Stimulated activated CD4-positive, alpha-beta T cell treated with anti-CD3 and anti-CD28 coated beads, Interleukin-15, amount 100 ng/mL, for 48 hours (primary cell): Measurements from ENCODE around the gene TBC1D19.
"Not testable (repeated sequence)": the region's sequence is repeated elsewhere in the genome, so short reads cannot be mapped to it uniquely, and the experiment has no call there.

Source experiments
- DNase-seq, 2 donors: peaks; one replicate each; pipeline ENCODE4 v3.0.0-alpha.2; 2020; ENCODE audit warnings: low read depth in 2 of 2

Gene TBC1D19, protein sequence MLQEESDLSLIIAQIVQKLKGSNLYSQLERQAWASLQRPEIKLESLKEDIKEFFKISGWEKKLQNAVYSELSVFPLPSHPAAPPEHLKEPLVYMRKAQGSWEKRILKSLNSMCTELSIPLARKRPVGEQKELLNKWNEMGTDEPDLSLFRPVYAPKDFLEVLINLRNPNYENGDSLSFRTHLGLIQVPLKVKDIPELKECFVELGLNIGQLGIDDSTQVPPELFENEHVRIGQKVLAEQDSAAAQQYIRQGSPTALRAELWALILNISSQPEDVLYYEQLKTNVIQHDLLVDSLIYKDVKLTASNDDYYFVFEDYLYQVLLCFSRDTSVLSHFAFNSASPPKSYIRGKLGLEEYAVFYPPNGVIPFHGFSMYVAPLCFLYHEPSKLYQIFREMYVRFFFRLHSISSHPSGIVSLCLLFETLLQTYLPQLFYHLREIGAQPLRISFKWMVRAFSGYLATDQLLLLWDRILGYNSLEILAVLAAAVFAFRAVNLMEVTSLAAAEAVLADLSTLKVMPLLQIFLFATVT

DNA sequence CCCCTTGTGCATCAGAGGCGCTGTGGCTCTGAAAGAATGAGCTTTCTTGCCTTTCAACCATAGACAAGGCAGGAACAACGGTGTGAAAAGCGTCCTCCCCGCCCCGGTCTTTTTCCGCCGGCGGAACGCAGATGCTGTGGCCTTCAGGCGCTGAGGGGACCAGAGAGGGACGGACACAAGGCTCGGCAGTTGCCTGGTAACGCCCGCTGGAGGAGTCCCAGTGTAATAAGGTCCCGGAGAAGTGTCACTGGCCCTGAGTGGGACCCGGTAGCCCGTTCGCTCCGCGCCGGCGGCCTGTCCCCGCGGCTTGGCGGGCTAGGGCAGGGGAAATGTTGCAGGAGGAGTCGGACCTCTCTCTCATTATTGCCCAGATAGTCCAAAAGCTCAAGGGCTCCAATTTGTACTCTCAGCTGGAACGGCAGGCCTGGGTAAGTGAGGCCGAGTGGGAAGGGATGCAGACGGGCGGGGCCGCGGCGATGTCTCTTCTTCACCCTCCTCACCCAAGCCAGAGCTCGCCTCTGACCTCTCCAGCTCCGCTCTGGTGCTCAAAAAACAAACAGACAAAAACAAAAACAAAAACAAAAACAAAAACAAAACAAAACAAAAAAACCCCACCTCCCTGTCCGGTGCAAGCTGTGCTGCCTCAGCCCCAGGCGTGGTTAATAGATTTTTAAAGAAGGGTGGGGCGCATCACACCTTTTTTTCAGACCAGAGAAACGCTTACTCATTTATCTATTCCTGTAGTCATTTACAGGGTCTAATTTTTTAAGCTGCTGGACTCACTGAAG is at the start of gene TBC1D19:
Gene TBC1D19 (plus strand): TSS at position 220 of the 788 bp plus-strand sequence. CDS start 110 bp downstream, at position 330.
- peak; percentile 83 to 84 for DNase-seq

DNA sequence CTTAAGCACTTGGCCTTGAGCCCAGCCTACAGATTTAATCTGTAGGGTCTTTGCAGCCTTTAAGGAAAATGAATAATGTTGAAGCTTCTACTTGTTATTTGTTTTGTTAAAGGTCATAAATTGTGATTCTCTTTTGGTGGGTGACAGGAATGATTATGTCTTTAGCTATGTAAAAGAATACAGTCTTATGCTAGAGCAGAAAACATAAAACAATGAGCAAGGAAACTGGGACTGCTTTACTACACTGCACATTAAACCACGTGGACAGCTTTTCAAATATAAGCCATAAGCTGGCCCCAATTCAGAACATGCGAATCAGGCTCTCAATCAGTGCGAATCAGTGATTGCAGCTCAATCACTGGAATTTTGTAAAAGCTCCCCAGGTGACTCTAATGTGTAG is 40.9 kb upstream of the TBC1D19 start:
- no peak for DNase-seq

DNA sequence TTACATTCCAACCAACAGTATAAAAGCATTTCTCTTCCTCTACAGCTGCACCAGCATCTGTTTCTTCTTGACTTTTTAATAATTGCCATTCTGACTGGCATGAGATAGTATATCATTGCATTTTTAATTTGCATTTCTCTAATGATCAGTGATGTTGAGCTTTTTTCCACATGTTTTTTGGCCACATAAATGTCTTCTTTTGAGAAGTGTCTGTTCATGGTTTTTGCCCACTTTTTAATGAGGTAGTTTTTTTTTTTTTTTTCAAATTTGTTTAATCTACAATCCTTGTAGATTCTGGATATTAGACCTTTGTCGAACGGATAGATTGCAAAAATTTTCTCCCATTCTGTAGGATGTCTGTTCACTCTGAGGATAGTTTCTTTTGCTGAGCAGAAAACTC is 39.5 kb upstream of the TBC1D19 start:
- DNase-seq, result no peak

DNA sequence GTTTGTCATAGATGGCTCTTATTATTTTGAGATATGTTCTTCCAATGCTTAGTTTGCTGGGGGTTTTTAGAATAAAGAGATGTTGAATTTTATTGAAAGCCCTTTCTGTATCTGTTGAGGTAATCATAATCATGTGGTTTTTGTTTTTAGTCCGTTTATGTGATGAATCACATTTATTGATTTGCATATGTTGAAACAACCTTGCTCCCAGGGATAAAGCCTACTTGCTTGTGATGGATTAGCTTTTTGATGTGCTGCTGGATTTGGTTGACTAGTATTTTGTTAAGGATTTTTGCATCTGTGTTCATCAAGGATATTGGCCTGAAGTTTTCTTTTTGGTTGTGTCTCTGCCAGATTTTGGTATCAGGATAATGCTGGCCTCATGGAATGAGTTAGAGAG is 35.5 kb upstream of the TBC1D19 start:
- not testable (repeated sequence) for DNase-seq

DNA sequence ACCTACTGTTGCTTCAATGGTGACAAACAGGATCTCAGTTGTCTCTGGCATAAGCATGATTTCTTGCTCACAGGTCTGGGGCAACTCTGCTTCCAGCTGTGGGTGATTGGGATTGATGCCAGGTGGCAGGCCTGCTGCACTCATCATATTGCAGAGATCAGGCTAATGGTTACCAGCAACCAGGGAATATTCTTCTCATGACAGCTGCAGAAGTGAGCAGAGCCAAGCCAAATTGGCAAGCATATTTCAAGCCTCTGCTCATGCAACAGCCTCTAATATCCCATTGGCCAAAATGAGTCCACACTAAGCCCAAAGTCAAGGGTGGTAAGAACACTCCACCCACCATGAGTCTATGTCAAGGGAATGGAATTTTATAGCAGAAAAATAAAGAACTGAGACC is 26.7 kb upstream of the TBC1D19 start:
- DNase-seq, result no peak

DNA sequence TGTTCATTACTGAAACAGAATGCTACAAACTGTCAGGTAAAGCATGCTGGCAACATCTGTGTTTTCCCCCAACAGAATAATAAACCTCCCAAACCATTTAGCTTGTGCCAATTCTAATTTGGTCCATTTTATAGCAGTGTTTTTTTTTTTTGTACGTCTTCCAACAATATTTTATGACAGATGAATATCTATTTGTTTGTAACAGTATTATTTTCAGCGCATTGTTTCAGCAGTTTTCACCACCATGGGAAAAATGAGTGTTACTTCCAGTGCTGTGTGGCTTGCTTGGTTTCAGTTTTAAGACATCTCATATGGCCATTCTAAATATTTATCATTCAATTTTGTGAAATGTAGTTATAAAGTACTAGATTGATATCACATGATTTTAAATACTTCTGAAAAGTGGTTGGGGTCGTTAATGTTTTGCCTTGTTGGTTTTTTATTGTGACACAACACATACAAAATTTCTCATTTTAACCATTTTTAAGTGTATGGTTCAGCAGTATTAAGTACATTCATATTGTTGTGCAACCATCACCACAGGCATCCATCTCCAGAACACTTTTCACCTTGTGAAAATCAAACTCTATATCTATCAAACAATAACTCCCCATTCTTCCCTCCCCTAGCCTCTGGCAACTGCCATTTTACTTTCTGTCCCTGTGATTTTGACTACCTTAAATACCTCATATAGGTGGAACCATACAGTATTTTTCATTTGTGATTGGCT is 25.6 kb upstream of the TBC1D19 start:
- DNase-seq, result no peak

DNA sequence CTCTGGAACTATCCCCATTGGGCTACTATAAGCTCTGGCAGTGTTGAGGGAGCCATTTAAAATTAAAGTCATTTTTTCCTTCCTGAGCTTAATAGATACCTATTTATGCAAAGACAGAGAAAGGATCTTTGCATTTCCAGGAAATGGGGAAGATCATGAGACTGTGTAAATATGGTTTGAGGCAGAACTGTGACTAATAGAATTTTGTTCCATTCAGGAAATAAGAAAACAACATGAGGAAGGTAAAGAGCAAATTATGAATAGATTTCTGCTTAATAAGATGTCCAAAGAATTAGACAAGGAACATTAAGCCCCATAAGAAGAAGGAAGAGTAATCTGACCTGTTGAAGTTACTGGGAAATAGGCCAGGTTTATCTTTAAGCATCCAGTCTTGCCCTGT is 17.8 kb upstream of the TBC1D19 start:
- DNase-seq, result no peak

DNA sequence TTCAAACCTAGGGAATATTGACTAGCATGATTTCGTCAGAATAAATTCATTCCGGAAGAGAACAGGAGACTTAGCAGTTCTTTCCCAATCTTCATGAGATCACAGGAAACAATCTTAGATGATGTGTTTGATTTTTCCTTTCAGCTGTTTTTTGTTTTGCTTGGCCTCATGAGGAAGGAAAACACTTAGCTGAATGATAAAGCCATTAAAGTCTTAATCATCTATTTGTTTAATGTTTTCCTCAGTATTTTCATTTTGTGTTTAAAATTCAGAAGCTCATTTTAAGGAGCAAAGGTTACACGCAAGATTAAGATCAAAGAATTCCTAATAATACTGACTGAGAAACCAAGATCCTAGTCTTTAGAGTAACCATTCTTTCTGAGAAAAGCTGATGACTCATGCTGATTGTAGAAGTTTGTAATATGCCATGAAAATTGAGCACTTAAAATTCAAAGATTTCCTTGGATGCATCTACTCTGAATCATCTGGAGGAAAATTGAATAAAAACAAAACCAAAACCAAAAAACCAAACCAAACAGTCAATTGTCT is 15.4 kb upstream of the TBC1D19 start:
- no peak for DNase-seq

DNA sequence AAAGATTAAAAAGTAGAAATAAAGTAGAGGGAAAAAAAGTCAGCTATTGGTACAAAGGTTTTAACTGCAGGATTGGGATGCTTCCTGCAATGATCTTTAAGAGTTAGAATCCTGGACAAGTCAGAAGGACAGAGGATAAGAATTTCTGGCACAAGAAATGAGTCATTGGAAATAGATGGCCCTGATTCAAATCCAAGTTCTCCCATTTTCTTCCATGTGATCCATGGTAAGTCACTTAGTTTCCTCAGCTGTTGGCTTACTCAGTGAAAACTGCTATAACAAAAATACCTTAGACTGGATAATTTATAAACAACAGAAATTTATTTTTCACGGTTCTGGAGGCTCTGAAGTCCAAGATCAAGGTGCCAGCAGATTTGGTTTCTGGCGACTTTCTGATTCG is 13.3 kb upstream of the TBC1D19 start:
- no peak for DNase-seq

DNA sequence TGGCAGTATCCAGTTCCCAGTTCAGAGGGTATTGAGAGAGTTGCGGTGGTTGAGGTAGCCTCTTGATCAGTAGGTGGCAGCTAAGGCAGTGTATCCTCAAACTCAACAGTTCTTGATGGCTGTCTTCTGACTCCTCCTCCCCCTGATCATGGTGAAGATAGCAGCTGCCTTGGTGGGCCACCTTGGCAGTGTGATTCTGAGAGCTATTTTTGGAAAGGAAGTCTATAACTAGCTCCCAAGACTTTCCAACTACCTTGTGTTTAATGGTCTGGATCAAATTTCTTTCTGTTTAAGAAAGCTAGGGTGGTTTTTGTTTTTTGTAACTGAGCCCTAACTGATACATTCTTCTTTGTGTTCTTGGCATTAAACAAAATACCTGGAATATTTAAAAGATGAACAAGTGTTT is 10.5 kb upstream of the TBC1D19 start:
- DNase-seq, result no peak

DNA sequence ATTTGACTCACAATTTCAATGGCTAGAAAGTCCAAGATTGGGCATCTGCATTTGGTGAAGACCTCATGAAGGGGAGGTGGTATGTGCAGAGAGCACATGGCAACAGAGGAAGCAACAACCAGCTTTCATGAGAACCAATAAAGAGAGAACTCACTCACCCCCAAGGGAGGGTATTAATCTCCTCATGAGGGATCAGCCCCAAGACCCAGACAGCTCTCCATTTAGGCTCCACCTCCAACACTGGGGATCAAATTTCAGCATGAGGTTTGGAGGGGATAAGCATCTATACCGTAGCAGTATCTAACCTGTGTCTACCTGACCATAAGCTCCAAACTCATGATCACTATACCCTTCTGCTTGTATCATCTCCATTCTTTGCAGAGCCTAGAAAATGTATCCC is 9.3 kb upstream of the TBC1D19 start:
- DNase-seq, result no peak

DNA sequence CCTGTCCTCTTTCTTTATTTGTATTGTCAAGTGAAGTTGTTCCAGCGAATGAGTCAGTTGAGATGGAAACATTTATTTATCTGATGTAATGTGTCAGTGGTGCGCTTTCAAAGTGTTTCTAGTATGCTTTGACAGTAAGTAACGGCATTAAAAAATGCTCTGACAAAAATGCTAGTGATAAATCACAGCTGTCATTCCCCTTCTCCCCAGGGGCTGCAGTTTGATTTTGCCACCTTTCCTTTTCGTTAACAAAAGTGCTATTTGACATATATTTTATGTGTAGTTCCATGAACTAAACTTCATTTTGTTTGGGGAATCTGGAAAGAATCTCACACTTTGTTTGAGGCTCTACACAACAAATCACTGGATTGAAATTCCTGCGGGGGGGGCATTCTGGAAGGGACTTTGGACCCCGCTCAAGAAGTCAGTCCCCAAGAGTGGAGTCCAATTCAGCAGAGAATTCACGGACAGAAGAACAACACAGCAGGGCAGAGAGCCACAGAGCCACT is 7.6 kb upstream of the TBC1D19 start:
- DNase-seq, result no peak

DNA sequence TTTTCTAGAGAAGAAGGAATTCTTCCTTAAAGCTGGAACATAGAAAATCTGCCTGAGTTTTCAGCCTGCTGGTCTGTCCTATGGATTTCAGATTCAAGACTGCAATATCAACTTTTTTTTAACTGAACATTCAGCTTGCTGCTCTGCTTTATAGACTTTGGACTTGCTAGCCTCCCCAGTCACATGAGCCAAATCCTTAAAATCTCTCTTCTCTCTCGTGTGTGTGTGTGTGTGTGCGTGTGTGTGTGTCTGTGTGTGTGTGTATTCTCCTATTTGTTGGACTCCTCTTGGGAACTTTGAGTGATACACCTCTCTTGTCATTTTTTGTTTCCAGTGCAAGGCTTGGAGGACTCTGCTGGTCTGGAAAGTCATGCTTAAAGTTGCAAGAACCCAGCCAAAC is 6.8 kb upstream of the TBC1D19 start:
- DNase-seq, result no peak

DNA sequence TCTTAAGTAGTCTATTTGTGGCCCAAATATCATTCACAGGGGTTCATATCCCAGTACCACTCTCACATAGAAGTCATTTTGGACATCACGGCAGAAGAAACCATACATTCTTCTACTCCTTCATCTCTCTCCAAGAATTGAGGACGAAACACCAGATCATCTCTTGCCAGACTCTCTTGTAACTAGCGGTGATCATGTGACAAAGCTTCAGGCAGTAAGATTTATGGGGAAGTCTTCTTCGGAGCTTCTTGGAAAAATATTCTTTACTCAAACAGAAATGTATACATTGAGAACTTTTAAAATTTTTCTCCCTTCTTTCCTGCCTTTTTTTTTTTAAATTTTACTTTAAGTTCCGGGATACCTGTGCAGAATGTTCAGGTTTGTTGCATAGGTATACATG is 4.7 kb upstream of the TBC1D19 start:
- no peak for DNase-seq

DNA sequence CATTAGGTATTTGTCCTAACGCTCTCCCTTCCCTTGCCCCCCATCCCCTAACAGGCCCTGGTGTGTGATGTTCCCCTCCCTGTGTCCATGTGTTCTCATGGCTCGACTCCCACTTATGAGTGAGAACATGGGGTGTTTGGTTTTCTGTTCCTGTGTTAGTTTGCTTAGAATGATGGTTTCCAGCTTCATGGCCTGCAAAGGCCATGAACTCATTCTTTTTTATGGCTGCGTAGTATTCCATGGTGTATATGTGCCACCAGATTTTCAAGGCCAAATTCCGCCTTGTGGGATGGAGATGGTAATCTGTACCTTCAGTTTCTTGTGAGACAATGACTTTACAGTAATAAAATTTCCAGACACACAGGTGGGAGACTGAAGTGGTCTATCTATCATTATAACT is 2.5 kb upstream of the TBC1D19 start:
- not testable (repeated sequence) for DNase-seq

DNA sequence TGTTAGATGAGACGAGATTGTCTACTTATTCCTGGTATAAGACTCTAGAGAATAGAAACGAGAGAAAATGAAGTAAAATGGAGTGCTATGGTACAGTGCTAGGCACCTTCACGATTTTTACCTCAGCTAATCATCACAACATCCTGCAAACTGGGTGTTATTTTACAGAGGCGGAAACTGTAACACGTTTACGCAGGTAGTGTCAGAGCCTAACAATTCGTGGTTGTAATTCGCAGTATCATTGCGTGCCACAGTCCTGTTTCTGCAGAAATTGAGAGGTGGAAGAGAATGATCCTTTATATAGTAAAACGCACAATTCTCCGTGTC is 383 bp upstream of the TBC1D19 start:
- DNase-seq, result no peak

DNA sequence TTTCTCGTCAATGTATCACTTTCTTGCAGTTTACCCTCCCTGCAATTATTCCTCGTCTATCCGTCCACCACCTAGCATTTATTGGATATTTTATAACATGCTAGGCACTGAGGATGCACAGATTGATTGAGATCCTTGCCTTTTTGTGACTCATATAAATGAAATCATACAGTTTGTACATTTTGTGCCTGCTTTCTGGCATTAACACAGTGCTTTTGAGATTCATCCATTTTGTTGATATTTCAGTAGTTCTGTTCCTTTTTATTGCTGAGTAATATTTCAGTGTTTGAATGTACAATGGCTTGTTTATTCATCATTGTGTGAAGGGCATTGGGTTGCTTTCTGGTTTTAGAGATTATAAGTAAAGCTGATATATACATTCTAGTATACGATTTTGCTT is 841 bp downstream of the TBC1D19 start:
- no peak for DNase-seq

DNA sequence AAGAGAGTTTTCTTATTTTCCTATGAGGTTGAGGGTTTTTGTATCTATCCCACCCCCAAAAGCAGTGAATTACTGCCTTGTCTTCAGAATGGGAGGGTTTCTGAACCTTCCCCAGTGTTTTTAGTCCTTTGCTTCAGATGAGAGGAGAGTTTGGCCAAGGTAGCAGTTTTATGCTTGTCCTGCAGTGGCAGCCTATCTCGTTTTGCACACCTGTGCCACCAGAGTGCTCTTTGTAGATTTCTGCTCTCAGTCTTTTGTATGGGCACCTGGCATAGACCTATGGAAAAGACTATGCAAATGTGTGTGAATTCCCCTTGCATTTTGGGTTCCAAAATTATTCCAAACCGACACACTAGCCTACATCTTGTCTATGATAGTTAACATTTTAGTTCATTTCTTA is 5.8 kb downstream of the TBC1D19 start:
- no peak for DNase-seq

DNA sequence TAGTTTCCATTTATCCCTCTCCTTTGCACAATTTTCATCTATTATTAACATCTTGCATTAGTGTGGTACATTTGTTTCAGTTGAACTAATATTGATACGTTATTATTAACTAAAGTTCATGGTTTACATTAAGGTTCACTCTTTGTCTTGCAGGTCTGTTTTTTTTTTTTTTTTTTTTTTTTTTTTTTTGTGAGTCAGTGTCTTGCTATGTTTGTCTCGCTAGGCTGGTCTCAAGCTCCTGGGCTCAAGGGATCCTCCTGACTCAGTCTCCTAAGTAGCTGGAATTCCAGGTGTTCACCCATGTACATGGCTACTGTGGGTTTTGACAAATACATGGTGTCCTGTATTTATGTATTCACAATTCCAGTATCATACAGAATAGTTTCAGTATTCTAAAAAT is 6.8 kb downstream of the TBC1D19 start:
- no peak for DNase-seq

DNA sequence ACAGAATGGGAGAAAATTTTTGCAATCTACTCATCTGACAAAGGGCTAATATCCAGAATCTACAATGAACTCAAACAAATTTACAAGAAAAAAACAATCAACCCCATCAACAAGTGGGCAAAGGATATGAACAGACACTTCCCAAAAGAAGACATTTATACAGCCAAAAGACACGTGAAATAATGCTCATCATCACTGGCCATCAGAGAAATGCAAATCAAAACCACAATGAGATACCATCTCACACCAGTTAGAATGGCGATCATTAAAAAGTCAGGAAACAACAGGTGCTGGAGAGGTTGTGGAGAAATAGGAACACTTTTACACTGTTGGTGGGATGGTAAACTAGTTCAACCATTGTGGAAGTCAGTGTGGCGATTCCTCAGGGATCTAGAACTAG is 9.7 kb downstream of the TBC1D19 start:
- not testable (repeated sequence) for DNase-seq

DNA sequence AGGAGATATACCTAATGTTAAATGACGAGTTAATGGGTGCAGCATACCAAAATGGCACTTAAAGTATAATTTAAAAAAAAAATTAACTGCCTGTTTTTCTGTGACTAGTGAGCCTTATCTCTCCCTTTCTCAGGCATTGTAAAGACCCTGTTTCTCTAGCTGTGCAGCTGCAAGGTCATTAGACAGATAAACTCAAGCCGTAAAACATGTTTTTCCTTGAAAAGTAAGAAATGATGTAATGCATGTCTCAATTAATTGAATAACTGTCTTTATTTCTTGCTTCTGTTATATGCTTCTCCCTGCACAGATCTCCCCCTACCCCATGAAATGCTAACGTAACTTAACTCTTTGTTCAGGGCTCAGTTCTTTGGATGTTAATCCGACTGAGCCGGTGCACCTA is 10.5 kb downstream of the TBC1D19 start:
- DNase-seq, result no peak

DNA sequence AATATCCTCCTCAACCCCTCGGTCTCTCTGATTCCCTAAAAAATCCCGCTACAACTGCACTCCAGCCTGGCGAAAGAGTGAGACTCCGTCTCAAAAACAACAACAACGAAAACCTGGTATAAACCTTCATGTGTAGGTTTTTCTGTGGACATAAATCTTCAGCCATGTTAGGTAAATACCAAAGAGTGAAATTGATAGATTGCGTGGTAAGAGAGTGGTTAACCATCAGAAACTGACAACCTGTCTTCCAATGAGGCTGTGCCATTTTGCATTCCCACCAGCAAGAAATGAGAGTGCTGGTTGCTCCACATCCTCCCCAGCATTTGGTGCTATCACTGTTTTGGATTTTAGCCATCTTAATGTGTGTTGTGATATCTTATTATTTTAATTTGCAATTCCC is 10.9 kb downstream of the TBC1D19 start:
- DNase-seq, result no peak
